GM18498 (cell line): Measurements from ENCODE around the gene SLC17A3.

Source experiments
- ATAC-seq: cut with Tn5 transposase; IDR thresholded peaks from one replicate; pipeline ENCODE4 v1.9.1; 2021; ENCODE audit warnings: mild to moderate bottlenecking, moderate library complexity; ENCODE audit not compliant: unreplicated experiment

SLC17A3 gene

GRCh38 chr6:25889877-25890853, 16.1 kb upstream of the SLC17A3 start:
- ATAC-seq = no peak

- no peak for ATAC-seq
Measured at GRCh38 chr6:25888626-25889025, 14.6 kb upstream of the SLC17A3 start.

- ATAC-seq = no peak
Measured at GRCh38 chr6:25886066-25886465, 12.0 kb upstream of the SLC17A3 start.

- ATAC-seq = no peak
Measured at GRCh38 chr6:25883991-25884390, 9.9 kb upstream of the SLC17A3 start.

- no peak for ATAC-seq
Measured at GRCh38 chr6:25883536-25883935, 9.5 kb upstream of the SLC17A3 start.

DNA sequence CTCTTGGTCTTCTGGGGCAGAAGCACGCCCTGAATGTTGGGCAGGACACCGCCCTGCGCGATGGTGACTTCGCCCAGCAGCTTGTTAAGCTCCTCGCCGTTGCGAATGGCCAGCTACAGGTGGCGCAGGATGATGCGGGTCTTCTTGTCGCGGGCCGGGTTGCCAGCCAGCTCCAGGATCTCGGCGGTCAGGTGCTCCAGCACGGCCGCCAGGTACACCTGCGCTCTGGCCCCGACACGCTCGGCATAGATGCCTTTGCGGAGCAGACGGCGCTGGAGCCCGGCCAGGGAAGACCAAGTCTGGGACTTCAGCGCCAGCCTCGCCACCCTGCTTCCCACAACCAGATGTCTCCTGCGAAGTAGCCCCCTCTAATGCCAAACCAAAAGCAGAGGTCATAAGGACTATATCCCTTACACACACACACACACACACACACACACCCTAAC, 8.0 kb upstream of the SLC17A3 start:
- peak; percentile 52 for ATAC-seq

DNA sequence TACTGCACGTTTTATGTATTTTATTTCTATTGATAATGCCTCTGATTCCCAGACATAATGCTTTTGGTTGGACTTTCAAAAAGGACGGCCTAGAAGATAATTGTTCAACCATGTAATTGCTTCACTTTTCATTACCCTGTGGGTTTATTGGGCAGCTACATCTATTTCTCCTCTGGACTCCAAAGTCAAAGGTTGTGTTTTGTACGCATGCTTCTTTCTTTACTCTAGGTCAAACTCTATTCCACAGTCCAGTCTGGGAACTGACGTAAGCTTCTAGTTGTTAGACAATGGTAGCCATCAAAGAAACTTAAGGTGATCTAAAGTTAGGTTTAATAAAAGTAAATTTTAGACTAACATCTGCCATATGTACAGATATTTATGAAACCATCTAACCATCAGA, 6.6 kb upstream of the SLC17A3 start:
- no peak for ATAC-seq

GRCh38 chr6:25878721-25879322, 4.8 kb upstream of the SLC17A3 start:
- ATAC-seq = no peak

DNA sequence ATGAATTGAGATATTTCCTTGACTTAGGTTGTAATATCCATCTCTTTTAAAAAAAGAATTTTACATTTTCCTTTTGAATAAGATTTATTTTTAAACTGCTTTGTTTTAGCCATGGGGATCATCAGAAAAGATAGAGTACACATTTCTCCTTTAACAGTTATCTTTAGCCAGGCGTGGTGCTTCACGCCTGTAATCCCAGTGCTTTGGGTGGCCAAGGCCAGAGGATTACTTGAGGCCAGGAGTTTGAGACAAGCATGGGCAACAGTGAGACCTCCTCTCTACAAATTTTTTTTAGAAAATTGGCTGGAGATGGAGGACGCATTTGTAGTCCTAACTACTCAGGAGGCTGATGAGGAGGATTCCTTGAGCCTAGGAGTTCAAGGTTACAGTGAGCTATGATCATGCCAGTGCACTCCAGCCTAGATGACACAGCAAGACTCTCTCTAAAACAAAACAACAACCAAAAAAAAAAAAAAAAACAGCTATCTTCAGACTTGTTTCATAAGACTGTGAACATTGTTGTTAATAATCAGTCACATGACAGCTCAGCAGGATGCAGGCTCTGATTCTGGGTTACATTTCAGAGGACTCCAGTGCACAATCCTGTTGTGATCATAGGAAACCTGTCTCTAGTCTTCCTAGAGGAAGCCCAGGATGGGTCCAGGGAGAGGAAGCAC, 2.0 kb upstream of the SLC17A3 start:
- ATAC-seq = no peak

DNA sequence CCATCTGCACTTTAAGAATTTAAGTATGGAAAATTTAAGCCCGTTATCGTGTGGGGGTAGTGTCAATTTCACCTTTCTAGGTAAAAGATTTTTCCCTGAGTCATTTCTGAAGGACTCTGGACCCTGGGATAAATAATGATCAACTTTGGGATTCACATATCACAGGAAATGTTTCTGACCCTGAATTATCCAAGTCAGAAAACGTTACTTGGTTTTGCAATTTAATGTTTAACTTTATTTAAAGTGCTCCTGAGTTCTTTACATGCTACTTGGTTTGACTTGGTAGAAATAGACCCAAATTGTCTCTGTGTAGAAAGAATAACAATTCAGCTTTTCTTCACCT, 1.5 kb upstream of the SLC17A3 start:
- no peak for ATAC-seq

- ATAC-seq = no peak
Measured at GRCh38 chr6:25874822-25875562, 949 bp upstream of the SLC17A3 start.

DNA sequence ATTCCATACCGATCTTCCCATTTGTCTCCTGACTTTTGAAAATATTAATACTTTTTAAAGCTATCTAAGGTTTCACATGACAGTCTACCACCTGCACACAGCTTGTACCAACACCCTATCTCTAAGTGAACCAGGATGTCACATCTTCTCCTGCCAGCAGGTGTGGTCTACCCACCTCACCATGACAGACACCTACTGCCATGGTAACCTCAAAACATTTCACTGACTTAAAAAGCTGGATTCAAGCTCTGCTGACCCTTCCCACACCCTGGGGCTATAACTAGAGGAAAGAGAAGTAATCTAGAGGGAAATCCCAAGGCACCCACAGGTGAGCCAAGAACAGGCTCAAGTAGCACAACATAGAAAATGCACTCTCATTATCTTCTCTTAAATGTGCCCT, 1.2 kb downstream of the SLC17A3 start:
- ATAC-seq = no peak

- ATAC-seq = no peak
Measured at GRCh38 chr6:25869840-25870239, 4.2 kb downstream of the SLC17A3 start.

DNA sequence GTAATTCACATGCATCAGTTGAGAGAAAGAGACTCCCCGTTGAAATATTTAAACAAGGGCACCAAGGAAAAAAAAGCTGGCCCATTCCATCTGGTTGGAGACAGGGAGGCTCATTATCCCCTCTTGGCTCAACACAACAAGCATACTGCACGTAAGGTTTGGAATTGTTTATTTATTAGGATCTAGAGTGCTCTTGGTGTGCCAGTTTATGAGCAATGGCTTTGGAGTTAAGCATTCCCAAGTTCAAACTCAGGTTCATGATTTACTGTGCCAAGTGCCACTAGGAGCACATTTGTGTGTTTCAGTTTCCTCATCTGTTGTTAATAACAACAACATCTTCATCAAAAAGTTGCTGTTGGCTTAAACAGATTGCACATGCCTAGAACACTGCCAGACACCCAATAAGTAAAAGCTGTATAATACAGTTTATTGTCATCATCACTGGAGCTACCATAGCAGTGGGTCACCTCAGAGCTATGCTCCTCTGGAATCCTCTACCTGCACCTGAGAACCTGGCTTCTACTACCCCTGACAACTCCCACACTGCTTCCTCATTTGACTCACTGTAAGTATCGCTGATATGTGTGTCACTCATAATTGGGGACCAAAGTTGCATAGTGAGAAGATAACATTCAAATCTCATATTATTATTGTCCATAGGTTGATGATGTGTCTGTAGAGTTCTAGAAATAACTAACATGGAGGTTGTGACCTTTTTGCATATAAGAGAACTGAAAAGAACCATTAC, 5.4 kb downstream of the SLC17A3 start:
- no peak for ATAC-seq

DNA sequence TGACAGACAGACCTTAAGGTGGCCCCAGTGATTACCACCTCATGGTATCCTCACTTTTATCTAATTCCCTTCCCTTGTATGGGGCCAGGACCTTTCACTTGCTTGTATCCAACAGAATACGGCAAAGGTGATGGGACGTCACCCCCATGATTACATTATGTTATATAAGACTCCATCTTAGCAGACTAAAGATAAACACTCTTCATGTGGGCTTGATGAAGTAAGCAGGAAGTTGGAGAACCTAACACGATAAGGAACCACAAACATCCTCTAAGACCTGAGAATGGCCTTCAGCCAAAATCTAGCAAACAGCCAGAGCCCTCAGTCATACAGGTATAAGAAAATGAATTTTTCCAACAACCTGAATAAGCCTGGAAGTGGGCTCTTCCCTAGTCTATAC, 8.0 kb downstream of the SLC17A3 start:
- ATAC-seq = no peak

- ATAC-seq = no peak
Measured at GRCh38 chr6:25863360-25863759, 10.7 kb downstream of the SLC17A3 start.

GRCh38 chr6:25862199-25862598, 11.8 kb downstream of the SLC17A3 start:
- ATAC-seq = no peak

DNA sequence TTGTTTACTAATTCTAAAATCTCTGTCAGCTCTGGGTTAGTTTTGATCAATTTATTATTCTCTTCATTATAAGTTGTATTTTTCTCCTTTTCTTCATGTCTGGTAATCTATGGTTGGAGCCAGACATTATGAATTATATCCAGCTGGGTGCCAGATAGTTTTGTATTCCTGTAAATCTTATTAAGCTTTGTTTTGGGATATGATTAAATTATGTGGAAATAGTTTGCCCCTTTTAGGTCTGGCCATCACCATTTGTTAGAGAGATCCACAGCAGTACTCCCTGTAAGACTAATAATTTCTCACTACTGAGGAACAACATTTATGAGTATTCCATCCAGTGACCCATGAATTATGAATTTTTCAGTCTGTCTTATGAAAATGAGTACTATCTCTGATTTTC, 21.3 kb downstream of the SLC17A3 start:
- no peak for ATAC-seq

- ATAC-seq = no peak
Measured at GRCh38 chr6:25851961-25852360, 22.1 kb downstream of the SLC17A3 start.

DNA sequence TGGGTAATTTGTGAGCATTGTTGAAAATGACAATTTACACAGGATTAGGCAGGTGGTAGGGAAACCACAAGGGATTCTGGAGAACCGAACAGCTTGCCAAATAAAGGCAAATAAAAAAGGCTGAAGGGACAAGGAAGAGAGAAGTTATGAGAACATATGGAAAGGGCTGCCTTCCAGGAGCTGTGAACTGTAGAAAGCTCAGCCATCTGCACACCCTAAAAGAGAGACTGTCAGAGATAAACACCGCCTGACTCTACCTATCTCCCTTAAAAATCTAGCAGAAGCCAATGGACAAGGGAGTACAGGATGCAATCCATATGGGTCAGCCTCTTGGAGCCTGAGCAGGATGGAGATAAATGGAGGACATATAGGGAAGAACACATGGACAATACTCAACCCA, 29.5 kb downstream of the SLC17A3 start:
- no peak for ATAC-seq
